GM12892 (cell line): ENCODE measurements around the gene SPATA33.

Experiments used
- POLR2A ChIP-seq: IDR thresholded peaks from 2 replicates; pipeline ENCODE4 v1.6.1; 2011; ENCODE audit warnings: low read depth, low read length, control low read depth
- POLR2AphosphoS5 ChIP-seq: IDR thresholded peaks from 2 replicates; pipeline ENCODE4 v1.6.1; 2011; ENCODE audit warnings: low read depth, low read length, control low read depth
- TAF1 ChIP-seq: IDR thresholded peaks from 2 replicates; pipeline ENCODE4 v1.6.1; 2011; ENCODE audit warnings: low read depth, mild to moderate bottlenecking, control low read depth, low read length, borderline replicate concordance

DNA sequence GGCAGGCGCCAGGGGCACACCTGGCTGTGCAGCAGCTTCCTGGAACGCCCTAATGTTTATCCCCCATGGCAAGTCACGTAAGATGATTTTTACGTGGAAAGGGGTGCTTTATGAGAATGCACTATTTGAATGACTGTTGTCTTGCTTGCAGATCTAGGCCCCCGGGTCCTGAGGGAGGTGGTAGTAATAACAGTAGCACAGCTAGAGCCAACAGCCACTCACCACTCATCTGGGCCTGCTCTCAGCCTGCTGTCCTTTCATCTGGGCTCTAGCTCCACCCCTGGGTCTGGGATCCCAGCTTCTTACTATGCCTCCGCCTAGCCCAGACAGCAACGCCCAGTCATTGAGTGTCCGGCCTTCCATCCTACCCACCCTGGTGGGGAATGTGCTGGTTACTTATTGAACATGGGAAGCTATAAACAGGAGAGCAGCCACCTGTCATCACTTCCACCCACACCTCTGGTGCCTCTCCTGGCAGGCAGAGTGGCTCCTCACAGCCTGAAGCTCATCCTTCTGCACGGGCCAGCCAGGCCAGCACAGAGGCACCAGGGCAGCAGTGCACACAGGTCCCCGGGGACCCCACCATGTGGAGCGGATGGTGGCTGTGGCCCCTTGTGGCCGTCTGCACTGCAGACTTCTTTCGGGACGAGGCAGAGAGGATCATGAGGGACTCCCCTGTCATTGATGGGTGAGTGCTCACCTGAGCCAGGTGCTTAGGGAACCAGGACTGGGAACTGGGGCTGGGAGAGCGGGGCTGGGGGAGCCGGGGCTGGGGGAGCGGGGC, 27.6 kb upstream of the SPATA33 start:
- TF ChIP-seq POLR2AphosphoS5 (no peak), POLR2A (no peak), TAF1 (no peak)
